OCI-LY1 (cell line): Measurements from ENCODE around the gene MOB3A.
A peak's percentile ranks its signal among the peaks of the same experiment; 100 is the strongest.

Source experiments
- H2AFZ ChIP-seq: fragments of 200-600 bp; sonication (generic), shearing (Covaris generic); 2 replicates; pipeline ENCODE4 v1.6.0; 2014; ENCODE audit warnings: antibody characterized with exemption, mild to moderate bottlenecking, low read length
- H3F3A ChIP-seq: fragments of 200-600 bp; sonication (generic), shearing (Covaris generic); 2 replicates; pipeline ENCODE4 v1.6.0; 2014; ENCODE audit warnings: mild to moderate bottlenecking, antibody characterized with exemption, low read length, moderate library complexity; ENCODE audit not compliant: insufficient read depth
- H3K27ac ChIP-seq: fragments of 200-600 bp; sonication (generic); 2 replicates; pipeline ENCODE4 v1.5.1; 2014; ENCODE audit warnings: low read length, mixed run types, mild to moderate bottlenecking, low read depth; ENCODE audit not compliant: poor library complexity, severe bottlenecking
- H3K27me3 ChIP-seq: fragments of 200-600 bp; sonication (generic); 2 replicates; pipeline ENCODE4 v1.6.0; 2014; ENCODE audit warnings: antibody characterized with exemption, mild to moderate bottlenecking, low read length, moderate library complexity; ENCODE audit not compliant: insufficient read depth
- H3K36me3 ChIP-seq: fragments of 200-600 bp; sonication (generic); 2 replicates; pipeline ENCODE4 v1.6.1; 2014; ENCODE audit warnings: mild to moderate bottlenecking, antibody characterized with exemption, low read length, moderate library complexity, mixed read lengths; ENCODE audit not compliant: insufficient read depth
- H3K4me1 ChIP-seq: fragments of 200-600 bp; sonication (generic); 2 replicates; pipeline ENCODE4 v1.5.1; 2014; ENCODE audit warnings: mild to moderate bottlenecking, low read length, moderate library complexity; ENCODE audit not compliant: insufficient read depth, severe bottlenecking
- H3K4me2 ChIP-seq: fragments of 200-600 bp; sonication (generic), shearing (Covaris generic); 2 replicates; pipeline ENCODE4 v1.6.1; 2014; ENCODE audit warnings: low read length
- H3K4me3 ChIP-seq: fragments of 200-600 bp; sonication (generic); 2 replicates; pipeline ENCODE4 v1.5.1; 2014; ENCODE audit warnings: low read length, low read depth, mild to moderate bottlenecking, mixed read lengths; ENCODE audit not compliant: poor library complexity, severe bottlenecking
- H3K79me2 ChIP-seq: fragments of 200-600 bp; shearing (Covaris generic); 2 replicates; pipeline ENCODE4 v1.6.1; 2016; ENCODE audit warnings: mixed run types, low read length, mixed read lengths; ENCODE audit not compliant: insufficient read depth
- H3K9ac ChIP-seq: fragments of 200-600 bp; sonication (generic), shearing (Covaris generic); 2 replicates; pipeline ENCODE4 v1.6.1; 2014; ENCODE audit warnings: mild to moderate bottlenecking, low read length, mixed read lengths
- H3K9me2 ChIP-seq: fragments of 200-600 bp; sonication (generic), shearing (Covaris generic); 2 replicates; pipeline ENCODE4 v1.6.1; 2014; ENCODE audit warnings: low read depth, mild to moderate bottlenecking, low read length, mixed read lengths
- H3K9me3 ChIP-seq: fragments of 200-600 bp; shearing (Covaris generic); 2 replicates; pipeline ENCODE4 v1.6.1; 2014; ENCODE audit warnings: low read length, mixed read lengths
- H4K20me1 ChIP-seq: fragments of 200-600 bp; sonication (generic), shearing (Covaris generic); 2 replicates; pipeline ENCODE4 v1.6.0; 2016; ENCODE audit warnings: mild to moderate bottlenecking, low read length; ENCODE audit not compliant: insufficient read depth
- EZH2 ChIP-seq: fragments of 200-600 bp; sonication (generic), shearing (Covaris generic); IDR thresholded peaks from 2 replicates; pipeline ENCODE4 v1.8.0; 2017; ENCODE audit warnings: borderline replicate concordance, mixed run types, mild to moderate bottlenecking, antibody characterized with exemption, low read length, moderate library complexity, mixed read lengths
- TF ChIP-seq, protein P1 (sequence below): fragments of 200-600 bp; sonication (generic), shearing (Covaris generic); IDR thresholded peaks from 2 replicates; pipeline ENCODE4 v1.5.1; 2017; ENCODE audit warnings: mild to moderate bottlenecking, antibody characterized with exemption, low read length, moderate library complexity, mixed read lengths

The MOB3A gene

DNA sequence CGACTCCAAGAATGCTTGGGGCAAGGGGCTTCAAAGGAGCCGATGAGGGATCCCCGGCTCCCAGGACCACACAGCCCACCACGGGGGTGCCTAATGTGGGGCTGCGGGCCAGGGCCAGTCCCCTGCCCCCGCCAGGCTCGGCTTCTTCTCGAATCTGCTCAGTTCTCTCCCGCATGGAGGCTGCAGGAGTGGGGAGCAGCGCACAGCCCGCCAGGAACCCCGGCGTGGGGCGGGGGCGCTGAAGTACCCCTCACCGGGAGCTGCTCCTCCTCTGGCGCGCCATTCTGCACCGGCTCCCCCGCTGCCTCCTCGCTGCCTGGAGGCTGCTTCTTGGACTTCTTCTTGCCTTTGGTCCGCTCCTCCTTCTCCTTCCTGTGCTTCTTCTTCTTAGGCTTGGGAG is 15.3 kb upstream of the MOB3A start:
- no peaks in the 10 kb centered on the region for H3K4me1 ChIP-seq
- H3K79me2 ChIP-seq = no peaks in the 10 kb centered on the region
- TF ChIP-seq, protein P1, sequence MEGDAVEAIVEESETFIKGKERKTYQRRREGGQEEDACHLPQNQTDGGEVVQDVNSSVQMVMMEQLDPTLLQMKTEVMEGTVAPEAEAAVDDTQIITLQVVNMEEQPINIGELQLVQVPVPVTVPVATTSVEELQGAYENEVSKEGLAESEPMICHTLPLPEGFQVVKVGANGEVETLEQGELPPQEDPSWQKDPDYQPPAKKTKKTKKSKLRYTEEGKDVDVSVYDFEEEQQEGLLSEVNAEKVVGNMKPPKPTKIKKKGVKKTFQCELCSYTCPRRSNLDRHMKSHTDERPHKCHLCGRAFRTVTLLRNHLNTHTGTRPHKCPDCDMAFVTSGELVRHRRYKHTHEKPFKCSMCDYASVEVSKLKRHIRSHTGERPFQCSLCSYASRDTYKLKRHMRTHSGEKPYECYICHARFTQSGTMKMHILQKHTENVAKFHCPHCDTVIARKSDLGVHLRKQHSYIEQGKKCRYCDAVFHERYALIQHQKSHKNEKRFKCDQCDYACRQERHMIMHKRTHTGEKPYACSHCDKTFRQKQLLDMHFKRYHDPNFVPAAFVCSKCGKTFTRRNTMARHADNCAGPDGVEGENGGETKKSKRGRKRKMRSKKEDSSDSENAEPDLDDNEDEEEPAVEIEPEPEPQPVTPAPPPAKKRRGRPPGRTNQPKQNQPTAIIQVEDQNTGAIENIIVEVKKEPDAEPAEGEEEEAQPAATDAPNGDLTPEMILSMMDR = no peak
- no peak for TF ChIP-seq EZH2
- H3F3A ChIP-seq = no peaks in the 10 kb centered on the region
- H4K20me1 ChIP-seq = no peaks in the 10 kb centered on the region
- no peak overlapping the region for H3K4me2 ChIP-seq
- H3K9ac ChIP-seq = no peak overlapping the region
- H3K9me3 ChIP-seq = no peaks in the 10 kb centered on the region
- peaks cover 37% of the 10 kb centered on the region for H3K36me3 ChIP-seq
- no peak overlapping the region for H3K27ac ChIP-seq
- H3K4me3 ChIP-seq = no peak overlapping the region
- H3K9me2 ChIP-seq = no peaks in the 10 kb centered on the region
- no peak overlapping the region for H2AFZ ChIP-seq
- H3K27me3 ChIP-seq = no peaks in the 10 kb centered on the region

DNA sequence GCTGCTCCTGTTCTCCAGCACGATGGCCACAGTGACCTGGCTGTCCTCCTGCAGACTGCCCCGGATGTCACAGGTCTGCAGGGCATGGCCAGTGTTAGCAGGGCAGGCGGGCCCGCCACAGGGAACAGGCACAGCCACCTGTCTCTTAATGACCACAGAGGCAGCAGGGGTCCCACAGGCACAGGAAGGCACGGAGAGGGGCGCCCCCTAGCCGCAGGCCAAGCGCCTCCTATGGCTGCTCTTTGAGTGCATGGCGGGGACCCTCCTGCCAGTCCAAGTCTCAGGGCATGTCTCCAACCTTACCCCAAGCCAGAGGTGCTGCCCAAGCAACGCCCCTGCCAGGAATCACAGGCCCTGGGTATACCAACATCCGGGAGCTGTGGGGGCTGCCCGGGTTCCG is 14.7 kb upstream of the MOB3A start:
- Histone ChIP-seq H3K9me2 (no peaks in the 10 kb centered on the region), H3K4me3 (no peak overlapping the region), H3K9me3 (no peaks in the 10 kb centered on the region), H4K20me1 (no peaks in the 10 kb centered on the region), H2AFZ (no peak overlapping the region), H3K4me1 (no peaks in the 10 kb centered on the region), H3K4me2 (no peak overlapping the region), H3K27me3 (no peaks in the 10 kb centered on the region), H3F3A (no peaks in the 10 kb centered on the region), H3K9ac (no peak overlapping the region), H3K27ac (no peak overlapping the region), H3K79me2 (no peaks in the 10 kb centered on the region), H3K36me3 (peaks cover 43% of the 10 kb centered on the region)
- TF ChIP-seq EZH2 = no peak
- TF ChIP-seq, protein P1 = peak; percentile 46

DNA sequence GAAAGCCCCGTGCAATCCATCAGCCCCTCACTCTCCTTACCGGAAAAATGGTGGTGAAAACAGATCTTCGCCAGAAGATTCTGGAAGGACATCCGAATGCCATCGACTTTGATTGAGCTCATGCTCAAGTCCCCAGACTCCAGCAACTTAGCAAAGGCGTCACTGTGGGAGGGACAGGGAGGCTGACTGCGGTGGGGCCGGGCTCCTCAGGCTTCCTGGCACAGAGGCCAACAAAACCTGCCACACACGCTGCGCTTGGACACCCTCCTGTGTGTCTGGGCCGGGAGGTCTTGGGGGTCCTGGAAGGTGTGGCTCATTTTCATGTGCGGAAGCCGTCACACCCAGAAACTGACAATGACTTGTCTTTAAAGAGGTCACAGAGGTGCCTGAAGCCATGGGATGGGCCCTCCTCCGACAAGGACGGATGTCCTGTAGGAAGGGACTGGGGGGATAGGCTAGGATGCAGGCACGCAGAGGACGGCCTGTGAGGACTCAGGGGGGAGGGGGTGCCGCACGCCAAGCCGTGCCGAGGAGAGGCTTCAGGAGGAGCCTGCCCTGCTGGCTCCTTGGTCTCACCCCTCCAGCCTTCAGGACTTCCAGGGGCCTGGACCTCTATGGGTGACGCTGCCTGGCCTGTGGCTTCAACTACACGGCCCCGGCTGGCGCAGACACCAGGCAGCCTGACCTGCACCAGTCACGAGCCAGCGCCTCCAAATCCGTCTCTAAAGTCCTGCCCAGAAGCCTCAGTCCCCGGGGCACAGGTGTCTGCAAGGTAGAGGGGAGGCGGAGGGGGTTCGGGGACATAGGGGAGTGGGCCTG is 13.1 kb upstream of the MOB3A start:
- Histone ChIP-seq H3K36me3 (peaks cover 53% of the 10 kb centered on the region), H3F3A (no peaks in the 10 kb centered on the region), H3K9ac (no peak overlapping the region), H3K4me3 (no peak overlapping the region), H3K4me2 (no peak overlapping the region), H3K27me3 (no peaks in the 10 kb centered on the region), H4K20me1 (no peaks in the 10 kb centered on the region), H3K9me3 (no peaks in the 10 kb centered on the region), H3K27ac (no peak overlapping the region), H2AFZ (no peak overlapping the region), H3K79me2 (no peaks in the 10 kb centered on the region), H3K4me1 (no peaks in the 10 kb centered on the region), H3K9me2 (no peaks in the 10 kb centered on the region)
- no peak for TF ChIP-seq EZH2
- TF ChIP-seq, protein P1 = no peak
